Measurements from ENCODE around the gene STIMATE.

GRCh38 chr3:52789746-52790040, 107.7 kb downstream of the STIMATE start:
- TF ChIP-seq CTCF (IDR thresholded peaks at IDR 0.05) = no peak
- TF ChIP-seq POLR2A (IDR thresholded peaks at IDR 0.05) = no peak
- no peak for TF ChIP-seq EP300 (IDR thresholded peaks at IDR 0.05; ENCODE audit: low read depth)
